GM23248 (cell line): Measurements from ENCODE around the gene TUBB2A. TPM values are rescaled to one million over a fixed set of nuclear protein-coding genes. Genes with fewer than 3 reads are reported as not detected.

ENCODE experiments used
- DNase-seq: peaks from one replicate; pipeline ENCODE4 v3.0.0-alpha.2; 2015
- H2AFZ ChIP-seq: fragments of 200-600 bp; sonication (generic); 2 replicates; pipeline ENCODE4 v1.6.1; 2016; ENCODE audit warnings: antibody characterized with exemption
- H3F3A ChIP-seq: fragments of 200-600 bp; sonication (generic); 2 replicates; pipeline ENCODE4 v1.6.1; 2016; ENCODE audit warnings: mild to moderate bottlenecking, antibody characterized with exemption, mixed run types; ENCODE audit not compliant: insufficient read depth
- H3K27ac ChIP-seq: fragments of 200-600 bp; sonication (generic); 2 replicates; pipeline ENCODE4 v1.5.1; 2016; ENCODE audit warnings: mild to moderate bottlenecking
- H3K27me3 ChIP-seq: fragments of 200-600 bp; sonication (generic); replicated peaks from 2 replicates; pipeline ENCODE4 v1.6.1; 2016; ENCODE audit warnings: mild to moderate bottlenecking; ENCODE audit not compliant: insufficient read depth
- H3K36me3 ChIP-seq: fragments of 200-600 bp; sonication (generic); 2 replicates; pipeline ENCODE4 v1.6.1; 2016; ENCODE audit warnings: low read depth, mild to moderate bottlenecking
- H3K4me1 ChIP-seq: fragments of 200-600 bp; sonication (generic); 2 replicates; pipeline ENCODE4 v1.6.1; 2016; ENCODE audit warnings: mild to moderate bottlenecking; ENCODE audit not compliant: insufficient read depth
- H3K4me2 ChIP-seq: fragments of 200-600 bp; sonication (generic); one replicate; pipeline ENCODE4 v1.6.1; 2016; ENCODE audit warnings: mild to moderate bottlenecking; ENCODE audit not compliant: unreplicated experiment
- H3K4me3 ChIP-seq: fragments of 200-600 bp; sonication (generic); 2 replicates; pipeline ENCODE4 v1.5.1; 2016; ENCODE audit warnings: mild to moderate bottlenecking
- H3K79me2 ChIP-seq: fragments of 200-600 bp; sonication (generic); 2 replicates; pipeline ENCODE4 v1.6.1; 2016; ENCODE audit warnings: mild to moderate bottlenecking; ENCODE audit not compliant: insufficient read depth
- H3K9ac ChIP-seq: fragments of 200-600 bp; sonication (generic); 2 replicates; pipeline ENCODE4 v1.6.1; 2016; ENCODE audit warnings: mild to moderate bottlenecking
- H3K9me2 ChIP-seq: fragments of 200-600 bp; sonication (generic); 2 replicates; pipeline ENCODE4 v1.6.1; 2016; ENCODE audit warnings: mixed run types, mild to moderate bottlenecking, moderate library complexity; ENCODE audit not compliant: insufficient read depth
- H3K9me3 ChIP-seq: fragments of 200-600 bp; sonication (generic); one replicate; pipeline ENCODE4 v1.6.1; 2017; ENCODE audit warnings: low read depth
- H4K20me1 ChIP-seq: fragments of 200-600 bp; sonication (generic); 2 replicates; pipeline ENCODE4 v1.6.0; 2016; ENCODE audit not compliant: insufficient read depth
- EZH2 ChIP-seq: fragments of 200-600 bp; sonication (generic); IDR thresholded peaks from 2 replicates; pipeline ENCODE4 v1.6.1; 2018; ENCODE audit warnings: antibody characterized with exemption, mild to moderate bottlenecking; ENCODE audit not compliant: insufficient read depth, poor library complexity, severe bottlenecking
- EZH2phosphoT487 ChIP-seq: fragments of 200-600 bp; sonication (generic); IDR thresholded peaks from 2 replicates; pipeline ENCODE4 v1.6.1; 2018; ENCODE audit warnings: antibody characterized with exemption, moderate library complexity, mild to moderate bottlenecking, low read depth; ENCODE audit not compliant: insufficient read depth
- WGBS, 2 experiments: methylation state at CpG; one replicate each; pipeline ENCODE4 v1.1.6; 2015 to 2017; ENCODE audit warnings: low lambda C conversion rate in 2 of 2, low coverage in 1 of 2; ENCODE audit errors: missing lambda C conversion rate in 2 of 2; 5-methylcytosine and 5-hydroxymethylcytosine counted together
- in situ Hi-C: fragments of 300-500 bp; cut with MboI; formaldehyde crosslinking; loops from 2 replicates; pipeline ENCODE4 v1.15.0; 2020
- polyA plus RNA-seq: library from polyadenylated mRNA; unstranded; fragments of >200 nt; fragmentation: Nextera tagmentation; extraction: Ambion mirVana; gene quantifications from 2 replicates; pipeline ENCODE4 v1.2.1, GENCODE V29; 2016
- total RNA-seq: library from RNA; depleted of rRNA; stranded (reverse); fragments of >200 nt; shearing (Covaris generic); gene quantifications from 2 replicates; pipeline ENCODE4 v1.2.3, GENCODE V29; 2014

Gene TUBB2A
- total and polyA plus RNA-seq, 2 experiments from 2014 or later: 163 to 190 TPM

DNA sequence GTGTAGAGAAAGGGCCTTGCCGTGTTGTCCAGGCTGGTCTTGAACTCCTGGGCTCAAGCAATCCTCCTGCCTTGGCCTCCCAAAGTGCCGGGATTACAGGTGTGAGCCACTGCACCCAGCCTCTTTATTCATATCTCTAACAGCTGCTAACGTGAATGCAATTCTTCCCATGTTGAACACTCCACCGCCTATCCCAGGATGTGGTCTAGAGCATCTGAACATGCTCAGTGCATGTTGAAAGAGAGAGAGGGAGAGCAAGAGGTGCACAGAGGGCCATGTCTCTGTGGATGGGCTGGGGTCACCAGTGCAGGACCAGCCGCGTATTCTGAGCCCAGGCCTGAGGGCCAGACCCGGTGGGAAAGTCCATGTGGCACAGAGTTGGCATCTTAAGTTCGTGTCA, 12.8 kb downstream of the TUBB2A start:
- no peaks in the 10 kb centered on the region for H3K9me2 ChIP-seq
- H3K4me2 ChIP-seq: no peak overlapping the region
- H3K9ac ChIP-seq: no peak overlapping the region
- H3K36me3 ChIP-seq: no peaks in the 10 kb centered on the region
- no peaks in the 10 kb centered on the region for H3K27me3 ChIP-seq
- TF ChIP-seq EZH2 (no peak), EZH2phosphoT487 (no peak)
- H3K4me1 ChIP-seq: peaks cover 2% of the 10 kb centered on the region; the same call in 1 of the 2 replicates
- DNase-seq: no peak
- H3K27ac ChIP-seq: no peak overlapping the region
- 86 to 88% methylated on average over 8 of the region's 8 CpGs for WGBS, 2 experiments
- H3K4me3 ChIP-seq: no peak overlapping the region
- in situ Hi-C loops: no loop called here
- H3K79me2 ChIP-seq: no peaks in the 10 kb centered on the region
- H4K20me1 ChIP-seq: no peaks in the 10 kb centered on the region
- no peaks in the 10 kb centered on the region for H3K9me3 ChIP-seq
- H3F3A ChIP-seq: no peaks in the 10 kb centered on the region
- no peak overlapping the region for H2AFZ ChIP-seq

- no peak overlapping the region for H2AFZ ChIP-seq
- in situ Hi-C loops: no loop called here
- H3K4me3 ChIP-seq: no peak overlapping the region
- DNase-seq: no peak
- H3K79me2 ChIP-seq: no peaks in the 10 kb centered on the region
- H3K9me2 ChIP-seq: no peaks in the 10 kb centered on the region
- H3F3A ChIP-seq: peaks cover 10% of the 10 kb centered on the region
- TF ChIP-seq EZH2 (no peak), EZH2phosphoT487 (no peak)
- no peaks in the 10 kb centered on the region for H4K20me1 ChIP-seq
- H3K4me2 ChIP-seq: no peak overlapping the region
- H3K27ac ChIP-seq: no peak overlapping the region
- H3K9me3 ChIP-seq: no peaks in the 10 kb centered on the region
- H3K9ac ChIP-seq: no peak overlapping the region
- 86 to 90% methylated on average over 6 of the region's 6 CpGs for WGBS, 2 experiments
- H3K36me3 ChIP-seq: no peaks in the 10 kb centered on the region
- no peaks in the 10 kb centered on the region for H3K27me3 ChIP-seq
- H3K4me1 ChIP-seq: peaks cover 16% of the 10 kb centered on the region
Observed at GRCh38 chr6:3143158-3143557, 14.2 kb downstream of the TUBB2A start.

- no peak overlapping the region for H3K9ac ChIP-seq
- H3K27me3 ChIP-seq: no peaks in the 10 kb centered on the region
- in situ Hi-C loops: no loop called here
- H2AFZ ChIP-seq: no peak overlapping the region
- H3K4me3 ChIP-seq: no peak overlapping the region
- no peaks in the 10 kb centered on the region for H4K20me1 ChIP-seq
- no peak for TF ChIP-seq EZH2
- TF ChIP-seq EZH2phosphoT487: no peak
- H3K79me2 ChIP-seq: no peaks in the 10 kb centered on the region
- no peak for DNase-seq
- H3K4me2 ChIP-seq: no peak overlapping the region
- H3K36me3 ChIP-seq: 0 out of 2 replicates have a peak, but pooled peaks cover 3% of the 10 kb centered on the region
- H3F3A ChIP-seq: peaks cover 16% of the 10 kb centered on the region
- no peaks in the 10 kb centered on the region for H3K9me3 ChIP-seq
- no peaks in the 10 kb centered on the region for H3K9me2 ChIP-seq
- no peak overlapping the region for H3K27ac ChIP-seq
- H3K4me1 ChIP-seq: peaks cover 19% of the 10 kb centered on the region
Observed at GRCh38 chr6:3142536-3142935, 14.8 kb downstream of the TUBB2A start.

DNA sequence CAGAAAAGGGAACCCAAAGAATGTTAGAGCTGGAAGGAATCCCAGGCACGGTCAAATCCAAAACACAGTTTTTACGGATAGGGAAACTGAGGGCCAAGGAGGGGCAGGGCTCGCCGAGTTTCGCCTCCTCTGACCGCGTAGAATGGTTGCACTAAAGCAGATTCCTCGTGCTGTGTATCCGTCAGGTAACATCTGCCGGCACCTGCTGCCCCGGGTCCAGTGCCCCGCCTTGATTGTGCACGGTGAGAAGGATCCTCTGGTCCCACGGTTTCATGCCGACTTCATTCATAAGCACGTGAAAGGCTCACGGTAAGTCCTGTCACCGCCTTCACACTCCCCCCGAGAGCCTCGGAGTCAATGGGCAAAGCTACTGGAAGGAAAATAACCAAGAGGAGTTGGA, 17.1 kb downstream of the TUBB2A start:
- H3K4me2 ChIP-seq: no peak overlapping the region
- no peak overlapping the region for H3K27ac ChIP-seq
- 0 out of 2 replicates have a peak, but pooled peaks cover 4% of the 10 kb centered on the region for H3K36me3 ChIP-seq
- no peaks in the 10 kb centered on the region for H3K27me3 ChIP-seq
- in situ Hi-C loops: no loop called here
- no peak overlapping the region for H2AFZ ChIP-seq
- H3K4me1 ChIP-seq: peaks cover 19% of the 10 kb centered on the region
- no peaks in the 10 kb centered on the region for H3K79me2 ChIP-seq
- no peak overlapping the region for H3K4me3 ChIP-seq
- TF ChIP-seq EZH2 (no peak), EZH2phosphoT487 (no peak)
- H3K9ac ChIP-seq: no peak overlapping the region
- no peak for DNase-seq
- H3K9me2 ChIP-seq: no peaks in the 10 kb centered on the region
- H3F3A ChIP-seq: peaks cover 19% of the 10 kb centered on the region
- H4K20me1 ChIP-seq: no peaks in the 10 kb centered on the region
- H3K9me3 ChIP-seq: no peaks in the 10 kb centered on the region
- WGBS, 2 experiments: 92 to 96% methylated on average over 19 to 20 of the region's 20 CpGs
